ENCODE measurements around the gene TIAM1.

TIAM1 gene, protein sequence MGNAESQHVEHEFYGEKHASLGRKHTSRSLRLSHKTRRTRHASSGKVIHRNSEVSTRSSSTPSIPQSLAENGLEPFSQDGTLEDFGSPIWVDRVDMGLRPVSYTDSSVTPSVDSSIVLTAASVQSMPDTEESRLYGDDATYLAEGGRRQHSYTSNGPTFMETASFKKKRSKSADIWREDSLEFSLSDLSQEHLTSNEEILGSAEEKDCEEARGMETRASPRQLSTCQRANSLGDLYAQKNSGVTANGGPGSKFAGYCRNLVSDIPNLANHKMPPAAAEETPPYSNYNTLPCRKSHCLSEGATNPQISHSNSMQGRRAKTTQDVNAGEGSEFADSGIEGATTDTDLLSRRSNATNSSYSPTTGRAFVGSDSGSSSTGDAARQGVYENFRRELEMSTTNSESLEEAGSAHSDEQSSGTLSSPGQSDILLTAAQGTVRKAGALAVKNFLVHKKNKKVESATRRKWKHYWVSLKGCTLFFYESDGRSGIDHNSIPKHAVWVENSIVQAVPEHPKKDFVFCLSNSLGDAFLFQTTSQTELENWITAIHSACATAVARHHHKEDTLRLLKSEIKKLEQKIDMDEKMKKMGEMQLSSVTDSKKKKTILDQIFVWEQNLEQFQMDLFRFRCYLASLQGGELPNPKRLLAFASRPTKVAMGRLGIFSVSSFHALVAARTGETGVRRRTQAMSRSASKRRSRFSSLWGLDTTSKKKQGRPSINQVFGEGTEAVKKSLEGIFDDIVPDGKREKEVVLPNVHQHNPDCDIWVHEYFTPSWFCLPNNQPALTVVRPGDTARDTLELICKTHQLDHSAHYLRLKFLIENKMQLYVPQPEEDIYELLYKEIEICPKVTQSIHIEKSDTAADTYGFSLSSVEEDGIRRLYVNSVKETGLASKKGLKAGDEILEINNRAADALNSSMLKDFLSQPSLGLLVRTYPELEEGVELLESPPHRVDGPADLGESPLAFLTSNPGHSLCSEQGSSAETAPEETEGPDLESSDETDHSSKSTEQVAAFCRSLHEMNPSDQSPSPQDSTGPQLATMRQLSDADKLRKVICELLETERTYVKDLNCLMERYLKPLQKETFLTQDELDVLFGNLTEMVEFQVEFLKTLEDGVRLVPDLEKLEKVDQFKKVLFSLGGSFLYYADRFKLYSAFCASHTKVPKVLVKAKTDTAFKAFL (N-terminal part only)

GRCh38 chr21:31343680-31344480, at the start of gene TIAM1:
Gene TIAM1, minus strand, starts transcription at chr21:31344261. Its CDS starts 77,289 bp downstream, at chr21:31266972.
- DNase-seq (ENCODE audit: low spot score) = no peak

GRCh38 chr21:31387560-31388186, 43.6 kb upstream of the TIAM1 start:
- DNase-seq (ENCODE audit: low spot score) = no peak

DNA sequence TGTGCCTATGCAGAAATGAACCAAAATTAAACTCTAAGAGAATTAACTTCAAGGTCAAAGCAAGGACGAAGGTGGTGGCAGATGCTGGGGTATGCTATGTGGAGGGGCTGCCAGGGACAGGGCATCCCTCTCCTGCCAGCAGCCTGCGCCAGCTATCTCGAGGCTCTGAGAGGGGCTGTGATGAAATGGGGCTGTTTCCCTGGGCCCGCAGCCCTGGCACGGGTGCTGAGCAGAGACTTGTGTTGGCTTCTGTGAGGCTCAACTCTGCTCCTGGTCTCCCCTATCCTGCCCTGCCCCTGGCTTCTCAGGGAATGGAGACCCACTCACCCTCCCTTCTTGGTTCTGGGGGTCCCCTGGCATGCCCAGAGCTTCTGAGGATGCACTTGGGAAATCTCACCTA, 41.9 kb upstream of the TIAM1 start:
- no peak for DNase-seq (ENCODE audit: low spot score)

GRCh38 chr21:31383770-31384169, 39.7 kb upstream of the TIAM1 start:
- DNase-seq (ENCODE audit: low spot score) = no peak

GRCh38 chr21:31382060-31382459, 38.0 kb upstream of the TIAM1 start:
- no peak for DNase-seq (ENCODE audit: low spot score)

DNA sequence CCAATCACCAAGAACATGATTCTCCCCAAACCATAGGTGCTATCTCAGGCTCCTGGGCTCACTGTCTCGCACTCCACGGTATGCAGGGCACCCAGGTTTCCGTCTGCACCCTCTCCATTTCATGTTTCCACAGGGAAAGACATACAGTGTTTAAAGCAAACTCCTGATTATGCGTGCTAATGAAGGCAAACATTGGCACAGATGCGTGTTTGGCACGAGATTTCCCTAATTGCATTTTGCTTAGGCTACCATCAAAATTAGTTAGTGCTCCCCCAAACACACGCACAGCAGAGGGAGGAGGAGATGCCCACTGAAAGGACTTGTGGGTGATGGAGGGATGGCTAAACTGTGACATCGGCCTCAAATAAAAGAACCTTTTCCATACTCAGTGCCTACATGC, 32.2 kb upstream of the TIAM1 start:
- no peak for DNase-seq (ENCODE audit: low spot score)

DNA sequence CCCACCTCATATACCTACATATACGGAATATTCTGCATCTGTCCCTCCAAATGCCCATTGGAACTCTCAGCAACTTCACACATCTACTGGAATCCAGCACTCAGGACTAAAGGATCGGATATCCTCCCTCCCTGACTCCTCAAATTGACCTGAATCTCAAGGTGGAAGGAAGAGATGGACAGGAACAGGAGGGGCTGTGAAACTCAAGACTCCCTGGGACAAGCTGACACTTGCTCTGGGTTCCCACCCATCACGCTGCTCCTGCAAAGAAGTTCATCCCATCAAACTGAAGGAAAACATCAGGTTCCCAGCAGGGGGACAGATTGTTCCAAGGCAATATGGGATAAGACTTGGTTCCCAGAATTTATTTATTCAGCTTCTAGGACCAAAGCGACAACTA, 30.3 kb upstream of the TIAM1 start:
- DNase-seq (ENCODE audit: low spot score) = no peak

- DNase-seq (ENCODE audit: low spot score) = no peak
Observed at GRCh38 chr21:31372471-31372765, 28.4 kb upstream of the TIAM1 start.

GRCh38 chr21:31371715-31372470, 27.8 kb upstream of the TIAM1 start:
- DNase-seq (ENCODE audit: low spot score) = no peak

GRCh38 chr21:31370893-31371544, 27.0 kb upstream of the TIAM1 start:
- no peak for DNase-seq (ENCODE audit: low spot score)

- DNase-seq (ENCODE audit: low spot score) = no peak
Observed at GRCh38 chr21:31370281-31370892, 26.3 kb upstream of the TIAM1 start.

GRCh38 chr21:31368361-31368760, 24.3 kb upstream of the TIAM1 start:
- DNase-seq (ENCODE audit: low spot score) = no peak

- DNase-seq (ENCODE audit: low spot score) = no peak
Observed at GRCh38 chr21:31367801-31368200, 23.7 kb upstream of the TIAM1 start.

GRCh38 chr21:31366825-31367224, 22.8 kb upstream of the TIAM1 start:
- DNase-seq (ENCODE audit: low spot score) = no peak

DNA sequence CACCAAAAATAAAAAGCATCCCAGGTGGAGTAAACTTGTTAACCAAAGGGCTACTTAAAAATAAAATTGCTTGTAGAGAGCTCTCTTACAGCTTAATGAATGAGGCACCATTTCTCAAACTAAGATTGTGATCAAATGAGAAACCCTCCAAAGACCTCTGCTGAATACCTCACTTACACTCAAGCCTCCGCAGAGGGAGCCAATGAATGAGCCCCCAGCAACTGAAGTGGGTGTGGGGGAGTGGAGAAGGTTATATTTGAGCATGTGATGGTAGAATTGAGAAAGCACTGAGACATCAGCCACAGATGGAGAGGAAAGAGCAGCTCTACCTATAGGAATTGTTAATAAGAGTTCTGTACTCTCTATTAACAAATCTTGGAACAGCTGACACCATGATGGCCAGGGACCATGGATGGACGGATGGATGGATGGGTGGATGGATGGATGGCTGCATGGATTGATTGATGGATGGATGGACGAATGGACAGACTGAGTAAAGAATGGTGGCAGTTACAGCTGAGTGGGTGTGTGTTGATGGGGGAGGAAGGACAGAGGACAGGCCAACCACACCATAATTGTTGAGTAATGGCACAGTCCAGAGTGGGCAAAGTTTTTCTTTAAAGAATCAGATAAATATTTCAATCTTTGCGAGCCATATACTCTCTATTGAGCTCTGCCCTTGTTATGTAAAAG, 20.3 kb upstream of the TIAM1 start:
- DNase-seq (ENCODE audit: low spot score) = no peak

DNA sequence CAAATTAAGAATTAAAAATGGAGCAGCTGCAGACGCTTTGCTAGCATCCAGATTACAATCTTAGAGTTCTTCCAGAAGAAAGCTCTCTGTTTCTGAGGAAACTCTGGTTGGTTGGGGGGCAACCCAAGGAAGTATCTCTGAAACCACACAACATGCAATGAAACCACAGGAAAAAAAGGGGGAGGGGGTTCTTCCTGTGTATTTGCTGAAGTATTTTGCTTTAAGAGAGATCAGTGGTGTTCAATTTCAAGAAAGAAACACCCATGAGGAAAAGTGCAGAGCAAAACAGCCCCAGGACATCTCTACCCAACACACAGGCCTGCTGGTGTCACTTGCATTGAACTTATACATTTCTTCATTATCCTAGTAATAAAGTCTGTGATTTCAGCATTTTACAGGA, 19.7 kb upstream of the TIAM1 start:
- no peak for DNase-seq (ENCODE audit: low spot score)

DNA sequence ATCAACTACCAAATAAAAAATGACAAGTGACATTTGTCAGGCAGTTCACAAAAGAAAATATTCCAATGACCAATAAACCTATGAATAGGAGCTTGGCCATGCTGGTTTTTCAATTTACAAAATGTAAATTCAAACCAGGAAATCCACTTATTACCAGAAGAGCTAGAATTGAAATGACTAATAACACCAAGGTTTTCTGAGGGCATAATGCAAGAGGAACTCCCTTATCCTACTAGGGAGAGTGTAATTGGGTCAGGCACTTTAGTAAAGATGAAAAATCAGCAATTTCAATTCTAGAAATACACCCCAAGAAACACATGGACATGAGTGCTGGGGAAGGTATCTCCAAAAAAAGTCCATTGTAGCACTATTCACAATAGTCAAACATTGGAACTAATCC, 16.7 kb upstream of the TIAM1 start:
- no peak for DNase-seq (ENCODE audit: low spot score)

DNA sequence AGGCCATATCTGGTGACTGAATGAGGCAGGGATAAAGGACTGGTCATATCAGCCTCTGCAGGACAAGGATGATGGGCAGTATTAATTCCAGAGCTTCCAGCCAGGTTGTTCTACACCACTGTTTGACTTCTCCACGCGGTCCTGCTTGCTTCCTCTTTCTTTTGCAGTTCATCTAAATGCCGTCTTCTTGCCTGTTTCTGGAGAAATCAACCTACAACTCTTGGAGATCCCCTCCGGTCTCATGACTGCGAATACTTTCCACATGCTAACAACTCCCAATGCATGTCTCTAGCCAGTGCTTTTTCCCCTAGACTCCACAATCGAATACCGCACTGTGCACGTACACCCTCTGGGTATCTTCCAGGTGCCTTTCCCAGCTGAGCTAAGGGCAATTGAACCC, 14.1 kb upstream of the TIAM1 start:
- DNase-seq (ENCODE audit: low spot score) = no peak

GRCh38 chr21:31356440-31356839, 12.4 kb upstream of the TIAM1 start:
- no peak for DNase-seq (ENCODE audit: low spot score)
